Mucosa of descending colon (tissue), 3 donors: ENCODE data around the gene UBE2S. TPM values are rescaled to one million over a fixed set of nuclear protein-coding genes. Genes with fewer than 3 reads are reported as not detected.

Experiments
- ATAC-seq: fragments of 200-7000 bp; cut with Tn5 transposase; one replicate; pipeline ENCODE4 v1.9.1; 2020; ENCODE audit warnings: mild to moderate bottlenecking, moderate library complexity
- DNase-seq, 3 donors: peaks; one replicate each; pipeline ENCODE4 v3.0.0-alpha.2; 2020
- H3K36me3 ChIP-seq: fragments of 200-600 bp; one replicate; pipeline ENCODE4 v1.8.0; 2021; ENCODE audit warnings: low read depth, mild to moderate bottlenecking
- H3K4me1 ChIP-seq: fragments of 200-600 bp; one replicate; pipeline ENCODE4 v1.8.0; 2021; ENCODE audit warnings: low read depth, mild to moderate bottlenecking
- H3K4me3 ChIP-seq: fragments of 200-600 bp; one replicate; pipeline ENCODE4 v1.8.0; 2021; ENCODE audit warnings: mild to moderate bottlenecking
- H3K9me3 ChIP-seq: fragments of 200-600 bp; one replicate; pipeline ENCODE4 v1.8.0; 2021; ENCODE audit warnings: mild to moderate bottlenecking
- intact Hi-C, 2 donors: fragments of 100-400 bp; cut with DNase I in 1 of 2; cut with micrococcal nuclease in 1 of 2; formaldehyde crosslinking; loops; one replicate each; pipeline versions ENCODE4 v1.11.0 to v1.11.1; 2022; cut with DNase I, micrococcal nuclease
- total RNA-seq, 3 donors: library from RNA; stranded (reverse); fragmentation: NEBNext Ultra II Directional in 2 of 3; extraction: Animal tissue kit (Norgen Biotek cat#: 25700) in 2 of 3; gene quantifications; one replicate each; pipeline versions ENCODE4 v1.2.1 to v1.2.4, GENCODE V29; 2021 to 2023
- TF ChIP-seq, protein P1 (sequence below): fragments of 200-600 bp; IDR thresholded peaks from one replicate; pipeline ENCODE4 v1.8.0; 2022; ENCODE audit warnings: antibody characterized with exemption, mild to moderate bottlenecking
- donor health status: DM: no; HTN: no; CAD: no; lungs with moderate emphysema.
- donor health status: DM: no; HTN: no; CAD: no.
- donor health status: DM: no; HTN: yes; CAD: no.

The UBE2S gene
- total RNA-seq, 3 donors from 2014 or later, result 14.0 to 41.6 (median 23.0) TPM

DNA sequence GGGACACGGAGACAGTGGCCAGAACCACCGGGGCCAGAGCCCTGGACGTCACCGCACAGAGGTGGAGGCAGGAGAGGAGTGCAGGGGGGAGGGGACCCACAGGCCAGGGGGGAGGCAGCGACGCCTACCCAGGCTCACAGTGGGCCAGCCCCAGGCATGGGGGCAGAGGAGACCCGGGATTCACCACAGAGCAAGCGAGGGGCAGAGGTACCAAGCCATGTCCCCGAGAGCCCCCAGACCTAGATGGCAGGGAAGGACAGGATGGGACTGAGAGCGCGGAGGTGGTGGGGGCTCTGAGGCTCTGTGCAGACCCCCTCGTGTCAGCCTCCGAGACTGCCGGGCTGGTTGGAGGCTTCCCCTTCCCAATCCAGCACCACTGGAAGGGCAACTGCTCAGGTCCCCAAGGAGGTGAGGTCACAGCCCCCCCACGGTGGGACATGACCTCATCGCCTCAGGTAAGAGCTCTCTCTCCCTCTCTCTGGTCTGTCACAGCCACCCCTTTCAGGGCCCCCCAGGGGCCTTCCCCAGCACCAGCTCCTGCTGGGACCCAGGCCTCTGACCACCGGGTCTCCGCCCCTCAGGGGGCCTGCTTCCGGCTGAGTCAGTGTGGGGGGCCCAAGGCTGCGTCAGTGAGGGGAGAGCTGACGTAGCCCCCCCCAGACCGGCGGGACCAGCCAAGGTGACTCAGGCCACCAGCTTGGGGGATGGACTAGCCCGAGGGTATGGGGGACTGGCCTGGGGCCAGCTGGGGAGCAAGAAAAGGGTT lies 35.1 kb downstream of the UBE2S start:
- H3K36me3 ChIP-seq, result no peaks in the 10 kb centered on the region
- TF ChIP-seq, protein P1, sequence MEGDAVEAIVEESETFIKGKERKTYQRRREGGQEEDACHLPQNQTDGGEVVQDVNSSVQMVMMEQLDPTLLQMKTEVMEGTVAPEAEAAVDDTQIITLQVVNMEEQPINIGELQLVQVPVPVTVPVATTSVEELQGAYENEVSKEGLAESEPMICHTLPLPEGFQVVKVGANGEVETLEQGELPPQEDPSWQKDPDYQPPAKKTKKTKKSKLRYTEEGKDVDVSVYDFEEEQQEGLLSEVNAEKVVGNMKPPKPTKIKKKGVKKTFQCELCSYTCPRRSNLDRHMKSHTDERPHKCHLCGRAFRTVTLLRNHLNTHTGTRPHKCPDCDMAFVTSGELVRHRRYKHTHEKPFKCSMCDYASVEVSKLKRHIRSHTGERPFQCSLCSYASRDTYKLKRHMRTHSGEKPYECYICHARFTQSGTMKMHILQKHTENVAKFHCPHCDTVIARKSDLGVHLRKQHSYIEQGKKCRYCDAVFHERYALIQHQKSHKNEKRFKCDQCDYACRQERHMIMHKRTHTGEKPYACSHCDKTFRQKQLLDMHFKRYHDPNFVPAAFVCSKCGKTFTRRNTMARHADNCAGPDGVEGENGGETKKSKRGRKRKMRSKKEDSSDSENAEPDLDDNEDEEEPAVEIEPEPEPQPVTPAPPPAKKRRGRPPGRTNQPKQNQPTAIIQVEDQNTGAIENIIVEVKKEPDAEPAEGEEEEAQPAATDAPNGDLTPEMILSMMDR, result no peak
- DNase-seq (no peak), ATAC-seq (no peak)
- peaks cover 8% of the 10 kb centered on the region for H3K4me1 ChIP-seq
- no peaks in the 10 kb centered on the region for H3K9me3 ChIP-seq
- H3K4me3 ChIP-seq, result no peak overlapping the region
- intact Hi-C loops, result no loop called here

DNA sequence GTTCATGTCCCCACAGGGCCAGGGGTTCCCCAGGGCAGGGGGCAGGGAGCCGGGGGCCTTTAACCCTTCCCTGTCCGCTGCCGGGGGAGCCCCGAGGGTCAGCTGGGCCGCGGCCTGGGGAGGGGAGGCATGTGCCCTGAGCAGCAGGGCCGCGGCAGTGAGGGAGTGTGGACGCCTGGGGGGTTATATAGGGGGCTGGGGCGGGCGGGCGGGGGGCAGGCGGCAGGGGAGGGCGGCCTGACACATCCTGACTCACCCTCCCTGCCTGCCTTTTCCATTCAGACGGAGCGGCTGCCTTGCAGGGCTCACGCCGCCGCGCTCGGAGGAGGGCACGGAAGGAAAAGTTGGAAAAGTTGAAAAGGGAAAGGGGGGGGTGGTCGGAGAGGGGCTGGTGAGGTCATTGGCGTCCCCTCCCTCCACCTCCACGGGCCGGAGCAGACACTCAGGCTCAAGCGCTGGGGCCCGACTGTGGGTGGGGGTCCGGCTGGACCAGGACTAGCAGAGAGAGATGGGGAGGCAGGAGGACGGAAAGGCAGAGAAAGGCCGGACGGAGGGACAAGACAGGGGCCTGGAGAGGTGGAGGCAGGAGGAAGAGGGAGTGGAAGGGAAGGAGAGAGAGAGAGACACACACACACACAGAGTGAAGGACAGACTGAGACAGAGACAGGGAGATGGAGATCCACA lies 37.1 kb downstream of the UBE2S start, which contains the start of gene IL11:
Gene IL11, minus strand, starts transcription at position 159 of the 684 bp plus-strand sequence. Its CDS starts 153 bp downstream, at position 6.
- intact Hi-C loops, result no loop called here

DNA sequence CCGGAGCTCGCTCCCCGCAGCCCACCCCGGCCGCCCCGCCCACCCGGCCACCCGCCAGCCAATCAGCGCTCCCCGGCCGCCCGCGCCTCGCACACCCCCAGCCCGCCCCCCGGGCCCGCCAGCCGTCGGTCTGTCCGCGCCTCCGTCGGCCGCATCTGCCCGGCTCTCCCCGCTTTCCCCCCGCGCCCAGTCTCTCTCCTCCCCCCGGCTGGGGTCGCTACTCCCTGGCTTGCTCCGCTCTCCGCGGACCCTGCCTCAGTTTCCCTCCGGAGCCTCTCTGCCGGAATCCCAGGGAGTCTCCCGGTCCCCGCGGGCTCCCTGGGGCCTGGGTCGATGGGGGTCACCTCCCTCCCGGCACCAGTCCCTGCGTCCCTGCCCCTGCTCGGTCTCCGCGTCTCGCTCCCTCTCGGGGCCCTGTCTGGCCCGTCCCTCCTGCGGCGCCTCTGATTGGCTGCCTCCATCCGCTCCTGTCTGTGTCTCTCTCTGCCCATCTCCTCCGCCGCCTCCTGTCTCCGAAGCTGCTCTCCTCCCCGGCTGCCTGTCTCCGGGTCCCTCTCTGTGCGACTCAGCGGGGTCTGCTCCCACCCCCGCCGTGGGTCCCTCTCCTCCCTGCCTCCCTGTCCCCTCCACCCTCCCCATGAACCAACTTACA lies 37.8 kb downstream of the UBE2S start:
- ATAC-seq (peak; percentile 23), DNase-seq (peak in 1 of 3 donors; percentile 44)
- TF ChIP-seq, protein P1, result no peak

More for the DNA sequence above, 37.1 kb downstream of the UBE2S start, which contains the start of gene IL11:
- TF ChIP-seq, protein P1, result no peak
- Histone ChIP-seq H3K4me1 (peaks cover 8% of the 10 kb centered on the region), H3K36me3 (no peaks in the 10 kb centered on the region), H3K4me3 (no peak within 1 kb of the TSS), H3K9me3 (no peaks in the 10 kb centered on the region)
- DNase-seq (peak in 1 of 3 donors; percentile 44), ATAC-seq (no peak)

DNA sequence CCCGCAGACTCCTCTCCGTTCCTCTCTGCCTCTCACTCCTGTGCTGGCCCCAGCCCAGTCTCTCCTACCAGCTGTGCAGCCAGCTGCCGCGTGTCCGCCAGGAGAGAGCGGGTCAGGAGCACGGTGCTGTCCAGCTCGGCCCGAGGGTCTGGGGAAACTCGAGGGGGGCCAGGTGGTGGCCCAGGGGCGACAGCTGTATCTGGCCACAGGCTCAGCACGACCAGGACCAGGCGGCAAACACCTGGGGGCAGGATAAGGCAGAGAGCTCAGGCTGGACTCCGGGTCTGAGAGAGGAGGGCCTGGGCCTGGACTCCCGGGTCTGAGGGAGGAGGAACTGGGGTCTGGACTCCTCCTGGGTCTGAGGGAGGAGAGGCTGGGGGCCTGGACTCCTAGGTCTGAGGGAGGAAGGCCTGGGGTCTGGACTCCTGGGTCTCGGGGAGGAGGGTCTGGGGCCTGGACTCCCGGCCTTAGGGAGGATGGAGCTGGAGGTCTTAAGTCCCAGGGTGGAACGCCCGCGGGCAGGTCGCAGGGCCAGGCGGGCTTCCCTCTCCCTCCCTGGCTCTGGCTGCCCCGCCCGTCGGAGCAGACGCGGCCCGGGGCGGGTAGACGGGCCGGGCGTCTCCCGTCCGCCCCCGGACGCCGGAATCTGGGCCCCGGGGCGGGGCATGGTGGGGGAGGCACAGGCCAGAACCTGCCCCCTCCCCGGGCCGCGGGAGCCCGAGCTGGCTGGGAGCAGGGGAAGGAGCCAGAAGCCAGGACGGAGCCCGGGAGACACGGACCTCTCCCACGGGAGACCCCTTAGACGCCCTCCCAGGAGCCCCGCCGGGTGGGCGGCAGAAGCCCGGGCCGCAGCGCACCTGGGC lies 38.7 kb downstream of the UBE2S start:
- ATAC-seq (peak; percentile 50), DNase-seq (peak in 1 of 3 donors; percentile 42)
- peaks cover 8% of the 10 kb centered on the region for H3K4me1 ChIP-seq
- H3K4me3 ChIP-seq, result no peak overlapping the region
- H3K36me3 ChIP-seq, result no peaks in the 10 kb centered on the region
- intact Hi-C loops, result no loop called here
- TF ChIP-seq, protein P1, result no peak
- no peaks in the 10 kb centered on the region for H3K9me3 ChIP-seq

More for the DNA sequence above, 37.8 kb downstream of the UBE2S start:
- intact Hi-C loops, result no loop called here
- Histone ChIP-seq H3K9me3 (no peaks in the 10 kb centered on the region), H3K36me3 (no peaks in the 10 kb centered on the region), H3K4me1 (peaks cover 8% of the 10 kb centered on the region), H3K4me3 (no peak overlapping the region)

DNA sequence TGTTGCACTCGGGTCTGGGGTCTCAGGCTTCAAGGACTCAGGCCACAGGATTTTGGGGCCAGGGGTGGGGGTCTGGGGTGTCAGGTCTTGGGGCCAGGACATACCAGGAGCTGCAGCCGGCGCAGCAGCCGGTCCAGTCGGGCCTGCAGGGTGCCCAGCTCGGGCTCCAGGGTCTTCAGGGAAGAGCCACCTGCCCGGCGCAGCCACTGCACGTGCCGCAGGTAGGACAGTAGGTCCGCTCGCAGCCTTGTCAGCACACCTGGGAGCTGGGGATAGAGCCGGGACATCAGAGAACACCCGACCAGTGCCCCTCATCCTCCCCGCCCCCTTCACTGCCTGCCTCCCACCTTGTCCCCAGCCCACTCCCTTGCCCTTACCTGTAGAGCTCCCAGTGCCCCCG lies 39.5 kb downstream of the UBE2S start:
- ATAC-seq (no peak), DNase-seq (no peak)
- Histone ChIP-seq H3K4me1 (peaks cover 8% of the 10 kb centered on the region), H3K36me3 (no peaks in the 10 kb centered on the region), H3K4me3 (no peak overlapping the region), H3K9me3 (no peaks in the 10 kb centered on the region)
- TF ChIP-seq, protein P1, result no peak
- intact Hi-C loops, result no loop called here
